ENCODE data around the gene MCC.

The MCC gene

DNA sequence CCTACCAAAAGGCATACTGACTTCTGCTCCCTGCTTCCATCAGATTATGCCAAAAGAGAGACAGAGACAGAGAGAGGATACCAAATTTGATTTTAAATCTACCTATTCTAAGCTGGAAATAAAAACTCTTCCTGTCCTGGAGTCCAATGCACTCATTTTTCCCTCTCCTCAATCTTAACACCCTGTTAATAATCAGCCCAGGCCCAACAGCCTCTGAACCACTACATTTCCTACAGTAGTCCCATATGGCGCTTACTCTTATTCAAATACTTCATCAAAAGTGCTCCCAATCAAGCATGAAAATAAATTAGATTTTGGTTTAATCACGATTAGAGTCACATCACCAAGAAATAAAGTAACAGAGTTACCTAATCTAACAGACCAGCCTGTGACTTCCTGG lies 205.8 kb downstream of the MCC start:
- TF ChIP-seq CTCF (IDR thresholded peaks at IDR 0.05; ENCODE audit: insufficient read depth, low read length, poor library complexity, severe bottlenecking), result no peak
- Histone ChIP-seq H3K27me3 (replicated peaks; ENCODE audit: control insufficient read depth, insufficient read depth, low read length) (no peaks in the 10 kb centered on the region), H3K4me3 (replicated peaks; ENCODE audit: low read depth, low read length) (no peak overlapping the region), H3K36me3 (ENCODE audit: control insufficient read depth, insufficient read depth, low read length) (no peaks in the 10 kb centered on the region)
- DNase-seq (ENCODE audit: extremely low read depth, insufficient read length), result no peak

DNA sequence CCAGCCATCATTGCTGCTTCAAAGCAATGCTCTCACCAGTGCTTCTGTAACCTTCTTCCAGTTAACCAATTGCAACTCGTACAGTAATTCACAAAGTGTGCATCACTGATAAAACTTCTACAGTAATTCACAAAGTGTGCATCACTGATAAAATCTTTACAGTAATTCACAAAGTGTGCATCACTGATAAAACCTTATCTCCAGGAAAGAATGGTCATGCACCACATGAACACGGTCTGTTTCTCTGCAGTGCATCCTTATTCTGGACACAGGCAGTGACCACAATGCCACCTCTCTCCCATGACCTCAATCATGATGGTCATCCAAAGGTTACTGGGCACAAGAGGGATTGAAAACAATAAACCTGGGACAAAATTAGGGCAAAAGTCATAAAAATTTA lies 207.1 kb downstream of the MCC start:
- no peak for DNase-seq (ENCODE audit: extremely low read depth, insufficient read length)
- no peak for TF ChIP-seq CTCF (IDR thresholded peaks at IDR 0.05; ENCODE audit: insufficient read depth, low read length, poor library complexity, severe bottlenecking)
- Histone ChIP-seq H3K36me3 (ENCODE audit: control insufficient read depth, insufficient read depth, low read length) (no peaks in the 10 kb centered on the region), H3K4me3 (replicated peaks; ENCODE audit: low read depth, low read length) (no peak overlapping the region), H3K27me3 (replicated peaks; ENCODE audit: control insufficient read depth, insufficient read depth, low read length) (no peaks in the 10 kb centered on the region)

DNA sequence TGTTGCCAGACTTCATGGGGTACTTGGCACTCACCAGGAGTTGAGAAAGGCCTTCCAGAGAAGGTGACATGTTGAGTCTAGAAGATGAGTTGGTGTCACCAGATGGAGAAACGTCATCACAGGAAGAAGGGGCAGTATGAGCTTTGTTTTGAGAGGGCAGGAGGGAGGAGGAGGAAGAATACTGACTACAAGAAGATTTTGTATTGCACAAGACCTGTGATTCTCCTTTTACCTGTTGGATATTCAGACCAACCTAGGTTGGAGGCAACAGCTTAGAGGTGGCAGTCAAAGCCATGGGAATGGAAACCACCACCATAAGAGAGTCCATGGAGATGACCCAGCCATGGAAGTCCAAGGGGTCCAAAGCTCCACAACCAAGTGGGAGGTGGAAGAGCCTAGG lies 207.7 kb downstream of the MCC start:
- Histone ChIP-seq H3K4me3 (replicated peaks; ENCODE audit: low read depth, low read length) (no peak overlapping the region), H3K27me3 (replicated peaks; ENCODE audit: control insufficient read depth, insufficient read depth, low read length) (no peaks in the 10 kb centered on the region), H3K36me3 (ENCODE audit: control insufficient read depth, insufficient read depth, low read length) (no peaks in the 10 kb centered on the region)
- TF ChIP-seq CTCF (IDR thresholded peaks at IDR 0.05; ENCODE audit: insufficient read depth, low read length, poor library complexity, severe bottlenecking), result no peak
- DNase-seq (ENCODE audit: extremely low read depth, insufficient read length), result no peak

- Histone ChIP-seq H3K36me3 (ENCODE audit: control insufficient read depth, insufficient read depth, low read length) (no peaks in the 10 kb centered on the region), H3K27me3 (replicated peaks; ENCODE audit: control insufficient read depth, insufficient read depth, low read length) (no peaks in the 10 kb centered on the region), H3K4me3 (replicated peaks; ENCODE audit: low read depth, low read length) (no peak overlapping the region)
- no peak for TF ChIP-seq CTCF (IDR thresholded peaks at IDR 0.05; ENCODE audit: insufficient read depth, low read length, poor library complexity, severe bottlenecking)
- DNase-seq (ENCODE audit: extremely low read depth, insufficient read length), result no peak
Observed at GRCh38 chr5:113278976-113279375, 209.3 kb downstream of the MCC start.

DNA sequence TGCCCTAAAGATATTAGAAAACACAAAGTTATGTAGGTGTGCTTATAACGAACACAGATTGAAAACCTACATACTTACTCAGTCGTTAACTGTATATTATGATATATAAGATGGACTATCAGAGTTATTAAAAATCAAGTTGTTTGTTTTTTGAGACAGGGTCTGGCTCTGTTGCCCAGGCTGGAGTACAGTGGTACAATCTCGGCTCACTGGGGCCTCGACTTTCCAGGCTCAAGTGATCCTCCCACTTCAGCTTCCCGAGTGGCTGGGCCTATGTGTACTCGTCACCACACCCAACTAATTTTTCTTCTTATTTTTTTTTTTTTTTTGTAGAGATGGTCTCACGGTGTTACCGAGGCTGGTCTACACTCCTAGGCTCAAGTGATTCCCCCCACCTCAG lies 211.8 kb downstream of the MCC start:
- Histone ChIP-seq H3K27me3 (replicated peaks; ENCODE audit: control insufficient read depth, insufficient read depth, low read length) (no peaks in the 10 kb centered on the region), H3K36me3 (ENCODE audit: control insufficient read depth, insufficient read depth, low read length) (no peaks in the 10 kb centered on the region), H3K4me3 (replicated peaks; ENCODE audit: low read depth, low read length) (no peak overlapping the region)
- DNase-seq (ENCODE audit: extremely low read depth, insufficient read length), result no peak
- TF ChIP-seq CTCF (IDR thresholded peaks at IDR 0.05; ENCODE audit: insufficient read depth, low read length, poor library complexity, severe bottlenecking), result no peak

DNA sequence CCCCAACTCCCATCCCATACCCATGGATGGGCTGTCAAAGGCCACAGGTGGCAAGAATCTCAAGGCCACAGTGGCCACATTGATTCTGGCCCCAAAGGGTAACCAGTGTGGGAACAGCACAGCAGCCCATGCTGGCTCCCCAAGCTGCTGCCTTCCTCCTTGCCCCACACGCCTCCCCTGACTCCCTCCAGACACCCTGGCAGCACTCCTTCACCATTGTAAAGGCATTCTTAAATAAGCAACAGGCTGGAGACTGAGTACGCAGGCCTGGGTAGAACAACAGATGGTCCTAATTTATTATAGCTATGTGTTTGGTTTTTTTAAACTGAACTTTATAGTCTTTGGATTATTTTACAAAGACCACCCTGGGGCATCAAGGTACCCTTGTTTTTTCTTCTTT lies 212.3 kb downstream of the MCC start:
- Histone ChIP-seq H3K27me3 (replicated peaks; ENCODE audit: control insufficient read depth, insufficient read depth, low read length) (no peaks in the 10 kb centered on the region), H3K36me3 (ENCODE audit: control insufficient read depth, insufficient read depth, low read length) (no peaks in the 10 kb centered on the region), H3K4me3 (replicated peaks; ENCODE audit: low read depth, low read length) (no peak overlapping the region)
- no peak for DNase-seq (ENCODE audit: extremely low read depth, insufficient read length)
- no peak for TF ChIP-seq CTCF (IDR thresholded peaks at IDR 0.05; ENCODE audit: insufficient read depth, low read length, poor library complexity, severe bottlenecking)

Measured in GM06990 (cell line).